K562 (cell line): ENCODE measurements around the gene NBEAL2. TPM values are rescaled to one million over a fixed set of nuclear protein-coding genes. Genes with fewer than 3 reads are reported as not detected.

Source experiments
- ATAC-seq: fragments of 200-7000 bp; cut with Tn5 transposase; 3 replicates; pipeline ENCODE4 v1.9.1; 2020; ENCODE audit warnings: moderate library complexity
- BruUV-seq: library from RNA; stranded (reverse); fragments of 400-500 nt; replicated peaks from 2 replicates; lab custom pipeline; 2021; lab: Mats Ljungman, UMichigan
- CTCF ChIA-PET: fragments of 300-600 bp; formaldehyde crosslinking; extraction: SDS; loops from one replicate; lab custom pipeline; 2021; ENCODE audit warnings: low intra/inter-chr PET ratio; lab: Yijun Ruan, JAX
- POLR2A ChIA-PET: fragments of 300-600, 350-650 bp; sonication (Branson Sonifier 250); formaldehyde crosslinking; extraction: SDS; loops from one replicate; lab custom pipeline; 2021; ENCODE audit warnings: antibody characterized with exemption, inconsistent platforms; lab: Yijun Ruan, JAX
- DNase-seq, 4 experiments: peaks; one replicate each; pipeline versions ENCODE4 v3.0.0 to v3.0.0-alpha.2; 2011 to 2018; ENCODE audit warnings: low spot score in 3 of 4, mixed read lengths in 3 of 4; ENCODE audit errors: extremely low read depth in 1 of 4
- FAIRE-seq: peaks from 2 replicates; lab custom pipeline; 2011; peaks lifted over from hg19 to GRCh38; lab: Jason Lieb, UNC
- H2AFZ ChIP-seq: 2 replicates; pipeline ENCODE4 v1.6.0; 2011; ENCODE audit warnings: low read depth, low read length, control low read depth, inconsistent platforms
- H3K27ac ChIP-seq: fragments of 200-600 bp; 3 replicates; pipeline ENCODE4 v1.8.0; 2011; ENCODE audit warnings: low read depth, mild to moderate bottlenecking, control low read depth, inconsistent platforms, low read length, moderate library complexity, mixed read lengths; ENCODE audit errors: extremely low read depth
- H3K27me3 ChIP-seq, 2 experiments: fragments of 300-600 bp in 1 of 2; 2 replicates in 1 of 2; 3 replicates in 1 of 2; pipeline versions ENCODE4 v1.6.0 to v1.8.0; 2011; ENCODE audit warnings: inconsistent platforms in 2 of 2, low read length in 2 of 2, mild to moderate bottlenecking in 1 of 2, mixed read lengths in 1 of 2, moderate library complexity in 1 of 2; ENCODE audit not compliant: control insufficient read depth in 2 of 2, insufficient read depth in 2 of 2
- H3K36me3 ChIP-seq: fragments of 300-600 bp; 3 replicates; pipeline ENCODE4 v1.8.0; 2011; ENCODE audit warnings: mild to moderate bottlenecking, low read length, inconsistent platforms; ENCODE audit not compliant: control insufficient read depth, insufficient read depth
- H3K4me1 ChIP-seq, 2 experiments: fragments of 200-600 bp in 1 of 2; replicated peaks in 1 of 2; 2 replicates in 1 of 2; 3 replicates in 1 of 2; pipeline versions ENCODE4 v1.5.1 to v1.8.0; 2011; ENCODE audit warnings: inconsistent platforms in 2 of 2, low read length in 2 of 2, mild to moderate bottlenecking in 1 of 2, mixed read lengths in 1 of 2, moderate library complexity in 1 of 2; ENCODE audit not compliant: control insufficient read depth in 2 of 2, insufficient read depth in 2 of 2
- H3K4me2 ChIP-seq: 2 replicates; pipeline ENCODE4 v1.6.1; 2011; ENCODE audit warnings: low read length, control low read depth, inconsistent platforms, mixed read lengths; ENCODE audit not compliant: insufficient read depth
- H3K4me3 ChIP-seq: fragments of 200-600 bp; sonication (generic), shearing (Covaris generic); 2 replicates; pipeline ENCODE4 v1.5.1; 2016; ENCODE audit warnings: control low read depth, inconsistent platforms
- H3K79me2 ChIP-seq: fragments of 200-600 bp; 3 replicates; pipeline ENCODE4 v1.8.0; 2011; ENCODE audit warnings: low read length, inconsistent platforms; ENCODE audit not compliant: control insufficient read depth, insufficient read depth
- H3K9ac ChIP-seq, 2 experiments: 2 replicates each; pipeline versions ENCODE4 v1.6.0 to v1.6.1; 2011; ENCODE audit warnings: low read depth in 2 of 2, low read length in 2 of 2, control low read depth in 1 of 2, inconsistent platforms in 1 of 2, mild to moderate bottlenecking in 1 of 2, mixed read lengths in 1 of 2; ENCODE audit not compliant: insufficient read depth in 1 of 2
- H3K9me1 ChIP-seq: one replicate; pipeline ENCODE4 v1.6.0; 2011; ENCODE audit warnings: inconsistent platforms, mild to moderate bottlenecking, low read length, moderate library complexity; ENCODE audit not compliant: control insufficient read depth, insufficient read depth
- H3K9me3 ChIP-seq: replicated peaks from 2 replicates; pipeline ENCODE4 v1.5.1; 2011; ENCODE audit warnings: low read depth, low read length, inconsistent platforms; ENCODE audit not compliant: control insufficient read depth, insufficient read depth
- H4K20me1 ChIP-seq: replicated peaks from 2 replicates; pipeline ENCODE4 v1.6.1; 2011; ENCODE audit warnings: low read length, inconsistent platforms, mixed read lengths; ENCODE audit not compliant: control insufficient read depth, insufficient read depth
- FOS ChIP-seq: IDR thresholded peaks from 3 replicates; pipeline ENCODE4 v1.6.1; 2011; ENCODE audit not compliant: insufficient read length; ENCODE audit errors: extremely low read depth
- NFIC ChIP-seq: fragments of 450-650 bp; IDR thresholded peaks from 2 replicates; pipeline ENCODE4 v1.6.1; 2017; ENCODE audit warnings: mild to moderate bottlenecking, inconsistent platforms
- POLR2AphosphoS2 ChIP-seq: IDR thresholded peaks from 2 replicates; pipeline ENCODE4 v1.6.1; 2012; ENCODE audit warnings: low read length, improper control_type of control experiment
- POLR2AphosphoS5 ChIP-seq: IDR thresholded peaks from 2 replicates; pipeline ENCODE4 v1.6.1; 2011; ENCODE audit warnings: mild to moderate bottlenecking, low read depth, low read length, moderate library complexity; ENCODE audit not compliant: control insufficient read depth, insufficient read depth
- SETDB1 ChIP-seq: IDR thresholded peaks from one replicate; pipeline ENCODE4 v1.6.1; 2012; ENCODE audit warnings: low read length, control low read depth, inconsistent platforms
- SIN3B ChIP-seq: fragments of 450-650 bp; IDR thresholded peaks from 2 replicates; pipeline ENCODE4 v1.6.1; 2017; ENCODE audit warnings: low read depth, mild to moderate bottlenecking, moderate library complexity
- in situ Hi-C: fragments of 300-500 bp; cut with MboI; formaldehyde crosslinking; loops from 4 replicates; pipeline ENCODE4 v1.15.0; 2018; ENCODE audit warnings: inconsistent platforms, mixed read lengths
- intact Hi-C: fragments of 100-400 bp; cut with micrococcal nuclease; formaldehyde crosslinking; loops from 2 replicates; pipeline ENCODE4 v1.14.2; 2022
- polyA plus RNA-seq, 8 experiments: library from polyadenylated mRNA; depleted of rRNA in 4 of 8; stranded (reverse) in 5 of 8; unstranded in 3 of 8; fragments of >200 nt; fragmentation: Nextera tagmentation in 2 of 8; fragmentation: Illumina TruSeq in 1 of 8; extraction: Ambion mirVana in 2 of 8; extraction: Trizol in 1 of 8; gene quantifications; 2 replicates each; pipeline versions ENCODE4 v1.2.1 to v1.2.3, GENCODE V29; 2011 to 2014; ENCODE audit warnings: inconsistent platforms in 1 of 8, missing spikeins in 1 of 8
- total RNA-seq, 7 experiments: library from RNA; depleted of rRNA in 6 of 7; stranded (reverse); fragments of >200 nt in 6 of 7; fragmentation: Illumina TruSeq in 2 of 7; extraction: Trizol in 2 of 7; gene quantifications; 2 replicates each; pipeline versions ENCODE4 v1.2.1 to v1.2.3, GENCODE V29; 2011 to 2021; ENCODE audit warnings: low replicate concordance in 1 of 7

The NBEAL2 gene
- total and polyA plus RNA-seq, 9 of the 15 experiments (the other 6 are each of a cell fraction or from before 2014, with no cell fraction given): 0.06 to 114 (median 29.6) TPM

DNA sequence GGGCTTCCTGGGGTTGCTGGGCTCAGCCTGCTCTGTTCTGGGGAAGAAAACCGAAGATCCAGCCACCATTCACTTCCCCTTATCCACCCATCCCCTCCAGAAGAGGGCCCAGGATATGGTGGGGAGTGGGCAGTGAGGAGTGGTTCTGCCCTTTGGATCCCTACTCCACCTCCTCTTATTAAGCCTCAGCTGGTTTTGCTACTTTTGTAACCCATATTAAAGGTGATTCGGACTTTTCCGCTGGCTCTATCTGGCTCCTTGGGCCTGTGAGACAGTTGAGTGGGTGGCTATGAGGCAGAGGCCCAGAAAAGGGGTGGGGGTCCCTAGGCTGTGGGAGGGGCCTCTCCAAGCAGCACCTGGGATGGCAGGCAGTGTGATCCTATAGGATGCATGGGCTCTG, 33.8 kb downstream of the NBEAL2 start (continued):
- TF ChIP-seq NFIC (no peak), FOS (no peak), POLR2AphosphoS2 (peak; percentile 51; the same call in 1 of the 2 replicates), SETDB1 (no peak)

DNA sequence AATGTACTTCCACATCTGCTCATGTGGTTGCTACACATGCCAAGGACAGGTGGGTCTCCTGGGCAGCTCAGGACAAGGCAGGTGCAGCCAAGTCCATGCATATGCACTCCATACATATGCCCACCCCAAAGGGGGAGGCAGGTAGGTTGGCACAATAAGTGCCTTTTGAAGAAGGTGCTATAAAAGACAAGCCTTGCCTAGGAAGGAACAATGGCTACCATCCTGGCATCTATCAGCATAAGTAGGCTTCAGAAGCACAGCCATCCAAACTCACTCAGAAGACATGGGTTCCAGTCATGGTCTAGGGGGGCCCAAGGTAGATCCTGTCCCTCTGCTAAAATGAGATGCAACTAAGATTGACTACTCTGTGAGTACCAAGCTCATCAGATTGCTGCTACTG, 34.6 kb downstream of the NBEAL2 start:
- Histone ChIP-seq H3K27ac (no peak overlapping the region), H3K36me3 (peaks cover 56% of the 10 kb centered on the region), H3K4me2 (no peak overlapping the region), H3K27me3 (no peaks in the 10 kb centered on the region), H2AFZ (no peak overlapping the region), H3K9me3 (no peaks in the 10 kb centered on the region), H3K9me1 (no peaks in the 10 kb centered on the region)
- CTCF ChIA-PET: interaction anchor here (0.7 kb wide), 1 partner anchor 252 kb away, joined by 3 read pairs; no protein-coding TSS in a partner anchor
- FAIRE-seq (no peak), ATAC-seq (no peak), DNase-seq (no peak)
- in situ Hi-C loops: no loop called here
- POLR2A ChIA-PET: no interaction called here
- intact Hi-C loops: loop anchor here (10.0 kb wide), 2 partner anchors 311 to 361 kb away; no protein-coding TSS in a partner anchor
- TF ChIP-seq POLR2AphosphoS5: peak; percentile 3; the same call in 1 of the 2 replicates
- TF ChIP-seq SIN3B: no peak
- TF ChIP-seq, all 486 proteins: peak for 1
- Histone ChIP-seq H3K4me1 (peaks cover 14 to 27% of the 10 kb centered on the region in 2 experiments), H3K9ac (no peak overlapping the region), H3K4me3 (no peak overlapping the region), H4K20me1 (no peaks in the 10 kb centered on the region), H3K79me2 (no peaks in the 10 kb centered on the region)
- no TSS peak for BruUV-seq
